ENCODE measurements around the gene GLOD4.

Gene GLOD4

DNA sequence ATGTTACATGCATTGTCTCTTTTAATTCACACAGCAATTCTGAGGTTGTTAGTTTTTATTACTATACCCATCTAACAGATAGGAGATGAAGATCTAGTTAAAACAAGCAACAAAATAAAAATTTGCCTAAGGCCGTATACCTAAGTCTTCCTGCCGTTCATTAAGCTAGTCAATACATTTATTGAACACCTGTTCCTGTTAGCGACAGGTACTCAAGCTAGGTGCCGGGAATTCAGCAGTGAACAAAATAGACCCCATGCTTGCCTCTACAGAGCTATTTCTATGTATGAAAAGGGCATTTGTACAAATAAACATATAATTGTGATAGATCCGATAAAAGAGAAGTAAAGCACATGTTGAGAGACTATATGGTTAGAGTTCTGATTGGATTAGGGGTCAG is 64.0 kb downstream of the GLOD4 start:
- TF ChIP-seq, protein P1, sequence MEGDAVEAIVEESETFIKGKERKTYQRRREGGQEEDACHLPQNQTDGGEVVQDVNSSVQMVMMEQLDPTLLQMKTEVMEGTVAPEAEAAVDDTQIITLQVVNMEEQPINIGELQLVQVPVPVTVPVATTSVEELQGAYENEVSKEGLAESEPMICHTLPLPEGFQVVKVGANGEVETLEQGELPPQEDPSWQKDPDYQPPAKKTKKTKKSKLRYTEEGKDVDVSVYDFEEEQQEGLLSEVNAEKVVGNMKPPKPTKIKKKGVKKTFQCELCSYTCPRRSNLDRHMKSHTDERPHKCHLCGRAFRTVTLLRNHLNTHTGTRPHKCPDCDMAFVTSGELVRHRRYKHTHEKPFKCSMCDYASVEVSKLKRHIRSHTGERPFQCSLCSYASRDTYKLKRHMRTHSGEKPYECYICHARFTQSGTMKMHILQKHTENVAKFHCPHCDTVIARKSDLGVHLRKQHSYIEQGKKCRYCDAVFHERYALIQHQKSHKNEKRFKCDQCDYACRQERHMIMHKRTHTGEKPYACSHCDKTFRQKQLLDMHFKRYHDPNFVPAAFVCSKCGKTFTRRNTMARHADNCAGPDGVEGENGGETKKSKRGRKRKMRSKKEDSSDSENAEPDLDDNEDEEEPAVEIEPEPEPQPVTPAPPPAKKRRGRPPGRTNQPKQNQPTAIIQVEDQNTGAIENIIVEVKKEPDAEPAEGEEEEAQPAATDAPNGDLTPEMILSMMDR (IDR thresholded peaks at IDR 0.05; ENCODE audit: extremely low read depth, missing control alignments) = no peak
- DNase-seq (ENCODE audit: low spot score) = no peak
